Measurements from ENCODE around the gene PHKG2. TPM values are rescaled to one million over a fixed set of nuclear protein-coding genes. Genes with fewer than 3 reads are reported as not detected.

The PHKG2 gene
- polyA plus RNA-seq, 1 experiment, result 21.7 TPM

GRCh38 chr16:30786115-30786935, 38.1 kb downstream of the PHKG2 start:
- no peak for TF ChIP-seq CTCF (IDR thresholded peaks at IDR 0.05; ENCODE audit: low read depth, low read length)
- Histone ChIP-seq H3K27me3 (ENCODE audit: control insufficient read depth, insufficient read depth, low read length) (no peaks in the 10 kb centered on the region), H3K4me3 (ENCODE audit: low read depth, low read length) (peak overlapping the region; percentile 90), H3K9me3 (ENCODE audit: control insufficient read depth, insufficient read depth, low read length) (no peaks in the 10 kb centered on the region; the same call in 1 of the 2 replicates), H3K27ac (ENCODE audit: low read depth, low read length) (peak overlapping the region; percentile 21)
- CTCF ChIA-PET, result interaction anchor here (1.5 kb wide), 1 partner anchor 58 kb away, joined by 4 read pairs; no protein-coding TSS in a partner anchor
- POLR2A ChIA-PET, result interaction anchor here (0.5 to 3.0 kb wide), 6 partner anchors 12 to 89 kb away, joined by 3 to 70 read pairs (median 4); partner anchors contain the start of gene PHKG2
- DNase-seq (ENCODE audit: low read depth, low spot score), result no peak

GRCh38 chr16:30786936-30787612, 38.8 kb downstream of the PHKG2 start, which contains the start of gene ZNF629:
TSS of gene ZNF629 (minus strand) at chr16:30787205. CDS start at chr16:30784482, 2,723 bp downstream.
- TF ChIP-seq CTCF (IDR thresholded peaks at IDR 0.05; ENCODE audit: low read depth, low read length), result no peak
- Histone ChIP-seq H3K9me3 (ENCODE audit: control insufficient read depth, insufficient read depth, low read length) (no peaks in the 10 kb centered on the region; the same call in 1 of the 2 replicates), H3K4me3 (ENCODE audit: low read depth, low read length) (peak within 1 kb of the TSS; percentile 90), H3K27ac (ENCODE audit: low read depth, low read length) (peak within 1 kb of the TSS; percentile 73), H3K27me3 (ENCODE audit: control insufficient read depth, insufficient read depth, low read length) (no peaks in the 10 kb centered on the region)
- CTCF ChIA-PET, result interaction anchor here (1.5 kb wide), 1 partner anchor 57 kb away, joined by 4 read pairs; no protein-coding TSS in a partner anchor
- POLR2A ChIA-PET, result interaction anchor here (0.5 to 3.0 kb wide), 7 partner anchors 11 to 88 kb away, joined by 3 to 70 read pairs (median 3); partner anchors contain the start of gene PHKG2
- DNase-seq (ENCODE audit: low read depth, low spot score), result no peak

GRCh38 chr16:30787613-30788378, 39.6 kb downstream of the PHKG2 start:
- no peak for TF ChIP-seq CTCF (IDR thresholded peaks at IDR 0.05; ENCODE audit: low read depth, low read length)
- Histone ChIP-seq H3K4me3 (ENCODE audit: low read depth, low read length) (peak overlapping the region; percentile 90), H3K27ac (ENCODE audit: low read depth, low read length) (peak overlapping the region; percentile 73), H3K9me3 (ENCODE audit: control insufficient read depth, insufficient read depth, low read length) (no peaks in the 10 kb centered on the region; the same call in 1 of the 2 replicates), H3K27me3 (ENCODE audit: control insufficient read depth, insufficient read depth, low read length) (no peaks in the 10 kb centered on the region)
- DNase-seq (ENCODE audit: low read depth, low spot score), result no peak
- CTCF ChIA-PET, result interaction anchor here (1.5 kb wide), 1 partner anchor 57 kb away, joined by 4 read pairs; no protein-coding TSS in a partner anchor
- POLR2A ChIA-PET, result interaction anchor here (0.7 to 3.0 kb wide), 6 partner anchors 10 to 87 kb away, joined by 3 to 70 read pairs (median 4); partner anchors contain the start of gene PHKG2

GRCh38 chr16:30793508-30794069, 45.4 kb downstream of the PHKG2 start:
- H3K9me3 ChIP-seq (ENCODE audit: control insufficient read depth, insufficient read depth, low read length), result no peaks in the 10 kb centered on the region
- no peak overlapping the region for H3K27ac ChIP-seq (ENCODE audit: low read depth, low read length)
- POLR2A ChIA-PET, result no interaction called here
- no peak for DNase-seq (ENCODE audit: low read depth, low spot score)
- TF ChIP-seq CTCF (IDR thresholded peaks at IDR 0.05; ENCODE audit: low read depth, low read length), result no peak
- CTCF ChIA-PET, result interaction anchor here (0.5 to 1.6 kb wide), 5 partner anchors 11 to 51 kb away, joined by 3 to 4 read pairs (median 4); no protein-coding TSS in a partner anchor
- no peak overlapping the region for H3K4me3 ChIP-seq (ENCODE audit: low read depth, low read length)
- peaks cover 4% of the 10 kb centered on the region for H3K27me3 ChIP-seq (ENCODE audit: control insufficient read depth, insufficient read depth, low read length)
